Erythroblast (primary cell): Measurements from ENCODE around the gene BRD9.

Source experiments
- GATA1 ChIP-seq: IDR thresholded peaks from 2 replicates; pipeline ENCODE4 v1.6.1; 2011; ENCODE audit warnings: low read depth, mild to moderate bottlenecking, control low read depth, low read length, moderate library complexity
- POLR2A ChIP-seq: IDR thresholded peaks from 2 replicates; pipeline ENCODE4 v1.6.1; 2011; ENCODE audit warnings: mild to moderate bottlenecking, low read length

GRCh38 chr5:909086-909485 lies 16.5 kb upstream of the BRD9 start:
- no peak for TF ChIP-seq POLR2A
- no peak for TF ChIP-seq GATA1
